ENCODE results near the gene KLC4. TPM values are rescaled to one million over a fixed set of nuclear protein-coding genes. Genes with fewer than 3 reads are reported as not detected.
A peak's percentile ranks its signal among the peaks of the same experiment; 100 is the strongest.

Gene KLC4
- total RNA-seq, 1 donor from 2014 or later = 41.4 TPM

DNA sequence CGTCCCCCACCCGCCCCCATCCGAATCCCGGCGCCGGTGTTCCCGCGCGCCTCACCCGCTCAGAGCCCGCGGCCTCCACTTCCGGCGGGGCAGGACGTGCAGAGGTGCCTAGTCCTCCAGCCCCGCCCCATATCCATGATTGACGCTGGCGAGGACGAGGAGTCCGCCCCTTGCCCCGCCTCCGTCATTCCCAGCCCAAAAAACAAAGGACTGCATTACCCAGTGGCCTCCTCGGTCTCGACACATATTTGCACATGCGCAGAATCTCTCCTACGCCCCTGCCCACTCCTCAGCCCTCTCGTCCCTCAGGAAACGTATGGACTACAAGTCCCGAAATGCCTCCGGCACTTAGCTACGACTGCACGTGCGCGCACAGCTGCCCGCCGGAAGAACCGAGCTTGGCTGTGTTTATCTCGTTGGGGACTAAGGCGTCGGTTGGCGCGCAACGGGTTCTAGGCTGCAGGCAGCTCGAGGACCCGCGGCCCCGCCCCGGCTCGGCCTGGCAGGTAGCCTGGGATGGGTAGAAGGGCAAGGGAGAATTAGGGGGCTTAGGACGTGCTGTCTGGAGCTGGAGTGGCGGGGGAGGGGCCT is 45.5 kb upstream of the KLC4 start, which contains the start of the genes KLHDC3 and MEA1:
TSS of gene KLHDC3 (plus strand) at position 407 of the 591 bp plus-strand sequence. CDS start 2,944 bp downstream, outside the sequence.
TSS of gene MEA1 (minus strand) at position 104 of the 591 bp plus-strand sequence. CDS start 133 bp downstream, outside the sequence.
- Mint-ChIP-seq H3K4me3 (ENCODE audit: unreplicated experiment) (peak within 1 kb of the TSS; percentile 94), H3K9me3 (ENCODE audit: unreplicated experiment) (no peaks in the 10 kb centered on the region), H3K4me1 (ENCODE audit: unreplicated experiment) (peaks cover 70% of the 10 kb centered on the region), H3K27ac (ENCODE audit: unreplicated experiment) (peak within 1 kb of the TSS; percentile 88), H3K27me3 (ENCODE audit: unreplicated experiment) (peaks cover 16% of the 10 kb centered on the region), H3K36me3 (ENCODE audit: low read depth, unreplicated experiment) (peaks cover 45% of the 10 kb centered on the region)
- peak; percentile 96 for DNase-seq (ENCODE audit: low spot score)
- TF ChIP-seq CTCF (IDR thresholded peaks at IDR 0.05; ENCODE audit: unreplicated experiment) = no peak

DNA sequence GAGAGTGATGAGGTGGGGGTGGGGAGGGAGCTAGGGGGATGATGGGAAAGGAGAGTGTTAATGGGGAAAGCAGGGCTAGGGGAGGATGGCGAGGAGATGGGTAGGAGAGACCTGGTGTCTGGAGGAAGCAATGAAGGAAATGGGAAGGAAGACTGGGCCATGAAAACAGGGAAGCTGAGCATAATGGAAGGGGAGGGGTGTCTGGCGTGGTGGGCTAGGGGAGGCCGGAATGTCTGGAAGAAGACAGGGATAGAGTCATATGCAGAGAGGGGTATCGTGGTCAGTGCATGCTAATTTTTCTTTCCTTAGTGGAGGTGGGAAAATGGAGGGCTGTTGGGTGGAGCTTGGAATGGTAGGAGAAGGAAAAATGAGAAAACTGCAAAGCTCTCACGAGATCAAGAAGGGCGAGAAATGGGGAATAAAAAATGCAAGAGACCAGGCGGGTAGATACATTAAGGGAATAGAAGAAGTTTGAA is 45.0 kb upstream of the KLC4 start:
- H3K4me3 Mint-ChIP-seq (ENCODE audit: unreplicated experiment) = peak overlapping the region; percentile 94
- DNase-seq (ENCODE audit: low spot score) = no peak

DNA sequence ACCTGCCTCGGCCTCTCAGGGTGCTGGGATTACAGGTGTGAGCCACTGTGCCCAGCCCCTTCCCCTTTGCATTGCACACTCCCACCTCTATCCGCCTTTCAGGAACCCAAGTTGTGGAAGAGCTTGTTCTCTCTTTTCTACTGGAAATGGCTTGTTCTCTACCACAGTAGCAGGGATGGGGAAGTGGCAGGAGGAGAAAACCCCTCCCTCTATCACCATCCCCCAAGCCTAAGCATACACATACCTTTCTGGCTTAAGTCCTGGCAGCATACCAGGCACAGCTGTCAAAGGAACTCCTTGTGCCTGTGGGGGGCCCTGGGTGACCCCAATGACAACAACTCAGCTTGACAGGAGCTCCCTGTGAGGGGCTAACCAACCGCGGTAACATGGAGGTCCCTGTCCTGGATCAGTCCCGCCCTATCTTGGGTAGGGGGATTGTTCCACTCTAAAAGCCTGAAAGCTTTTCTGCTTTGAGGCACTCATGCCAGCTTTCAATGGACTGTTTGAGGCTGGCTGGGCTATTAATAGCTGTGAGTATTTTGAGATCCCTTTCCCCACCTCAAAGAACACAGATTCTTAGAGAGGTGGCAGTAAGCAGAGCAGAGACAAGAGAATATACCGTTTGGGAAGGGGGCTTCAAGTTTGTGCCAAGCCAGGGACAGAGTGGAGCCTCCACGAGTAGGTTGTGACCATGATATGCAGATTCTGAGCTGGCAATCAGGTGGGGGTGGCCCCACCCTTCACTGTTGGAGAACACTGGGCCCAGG is 43.1 kb upstream of the KLC4 start:
- Mint-ChIP-seq H3K36me3 (ENCODE audit: low read depth, unreplicated experiment) (peaks cover 33% of the 10 kb centered on the region), H3K4me3 (ENCODE audit: unreplicated experiment) (peak overlapping the region; percentile 56), H3K27ac (ENCODE audit: unreplicated experiment) (peak overlapping the region; percentile 48), H3K9me3 (ENCODE audit: unreplicated experiment) (no peaks in the 10 kb centered on the region), H3K27me3 (ENCODE audit: unreplicated experiment) (peaks cover 16% of the 10 kb centered on the region), H3K4me1 (ENCODE audit: unreplicated experiment) (peaks cover 77% of the 10 kb centered on the region)
- TF ChIP-seq CTCF (IDR thresholded peaks at IDR 0.05; ENCODE audit: unreplicated experiment) = no peak
- no peak for DNase-seq (ENCODE audit: low spot score)

More for the DNA sequence above, 45.0 kb upstream of the KLC4 start:
- TF ChIP-seq CTCF (IDR thresholded peaks at IDR 0.05; ENCODE audit: unreplicated experiment) = no peak
- H3K9me3 Mint-ChIP-seq (ENCODE audit: unreplicated experiment) = no peaks in the 10 kb centered on the region
- peaks cover 17% of the 10 kb centered on the region for H3K27me3 Mint-ChIP-seq (ENCODE audit: unreplicated experiment)
- peaks cover 74% of the 10 kb centered on the region for H3K4me1 Mint-ChIP-seq (ENCODE audit: unreplicated experiment)
- peaks cover 46% of the 10 kb centered on the region for H3K36me3 Mint-ChIP-seq (ENCODE audit: low read depth, unreplicated experiment)
- peak overlapping the region; percentile 88 for H3K27ac Mint-ChIP-seq (ENCODE audit: unreplicated experiment)

DNA sequence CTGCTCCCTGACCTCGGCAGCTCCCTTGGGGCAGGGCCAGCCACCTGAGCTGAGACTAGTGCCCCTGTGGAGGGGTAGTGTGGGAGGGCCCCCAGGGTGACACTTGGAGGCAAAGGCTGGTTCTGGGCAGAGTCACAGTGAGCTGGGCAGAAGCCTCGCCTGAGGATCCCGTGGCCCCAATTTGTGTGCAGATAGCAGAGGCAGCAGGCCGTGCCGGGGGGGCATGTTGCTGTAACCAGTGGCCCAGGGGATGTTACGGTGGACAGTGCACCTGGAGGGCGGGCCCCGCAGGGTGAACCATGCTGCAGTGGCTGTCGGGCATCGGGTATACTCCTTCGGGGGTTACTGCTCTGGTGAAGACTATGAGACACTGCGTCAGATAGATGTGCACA is 42.5 kb upstream of the KLC4 start:
- H3K9me3 Mint-ChIP-seq (ENCODE audit: unreplicated experiment) = no peaks in the 10 kb centered on the region
- peak overlapping the region; percentile 89 for H3K27ac Mint-ChIP-seq (ENCODE audit: unreplicated experiment)
- peak overlapping the region; percentile 56 for H3K4me3 Mint-ChIP-seq (ENCODE audit: unreplicated experiment)

More for the DNA sequence above, 42.5 kb upstream of the KLC4 start:
- TF ChIP-seq CTCF (IDR thresholded peaks at IDR 0.05; ENCODE audit: unreplicated experiment) = no peak
- H3K27me3 Mint-ChIP-seq (ENCODE audit: unreplicated experiment) = peaks cover 16% of the 10 kb centered on the region
- peaks cover 29% of the 10 kb centered on the region for H3K36me3 Mint-ChIP-seq (ENCODE audit: low read depth, unreplicated experiment)
- peaks cover 74% of the 10 kb centered on the region for H3K4me1 Mint-ChIP-seq (ENCODE audit: unreplicated experiment)
- no peak for DNase-seq (ENCODE audit: low spot score)

Measured in endothelial cell (in vitro differentiated cells).